ENCODE results near the gene P2RX4. TPM values are rescaled to one million over a fixed set of nuclear protein-coding genes. Genes with fewer than 3 reads are reported as not detected.
"Not testable (repeated sequence)": the region's sequence is repeated elsewhere in the genome, so short reads cannot be mapped to it uniquely, and the experiment has no call there.

Gene P2RX4
- total RNA-seq, 1 experiment from 2014 or later = 17.1 TPM

DNA sequence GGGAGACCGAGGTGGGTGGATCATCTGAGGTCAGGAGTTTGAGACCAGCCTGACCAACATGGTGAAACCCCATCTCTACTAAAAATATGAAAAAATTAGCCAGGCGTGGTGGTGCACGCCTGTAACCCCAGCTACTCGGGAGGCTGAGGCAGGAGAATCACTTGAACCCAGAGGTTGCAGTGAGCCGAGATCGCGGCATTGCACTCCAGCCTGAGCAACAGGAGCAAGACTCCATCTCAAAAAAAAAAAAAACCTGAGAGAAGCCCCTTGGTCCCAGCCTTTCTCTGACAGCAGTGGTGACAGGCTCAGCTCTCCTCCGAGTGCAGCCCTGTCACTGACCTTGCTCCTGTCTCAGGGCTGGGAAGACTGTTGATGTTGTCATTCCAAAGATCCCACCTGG lies 16.9 kb downstream of the P2RX4 start:
- H3K4me2 ChIP-seq (ENCODE audit: low read length) = not testable (repeated sequence)

DNA sequence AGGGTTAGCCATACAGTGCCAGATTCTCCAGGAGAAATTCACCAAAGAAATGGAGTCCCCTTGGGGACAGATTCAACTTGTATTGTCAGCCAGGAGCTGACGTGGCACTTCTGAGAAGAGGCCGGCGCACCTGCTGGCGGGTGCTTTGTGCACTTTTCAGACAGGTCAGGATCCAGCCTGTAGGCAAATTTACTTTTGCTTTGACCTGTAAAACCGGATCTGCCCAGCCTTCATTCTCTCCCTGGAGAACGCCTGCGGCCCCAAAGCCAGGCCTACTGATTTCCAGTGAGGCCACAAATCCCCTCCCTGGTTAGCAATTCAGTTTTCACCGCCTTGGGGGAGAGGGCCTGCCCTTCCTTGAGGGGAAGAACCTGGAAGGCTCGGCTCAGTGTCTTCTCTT lies 17.4 kb downstream of the P2RX4 start:
- no peaks in the 10 kb centered on the region for H3K79me2 ChIP-seq (ENCODE audit: insufficient read depth, low read length)
- CTCF ChIA-PET = no interaction called here
- intact Hi-C loops (cut with micrococcal nuclease) = no loop called here
- peaks cover 13 to 20% of the 10 kb centered on the region in 2 experiments for H3K4me1 ChIP-seq (ENCODE audit: control insufficient read depth in 1 of 2, insufficient read depth in 2 of 2, low read length in 2 of 2)
- RAD21 ChIA-PET (ENCODE audit: low non-redundant PET in 1 of 2, low total read pairs in 2 of 2, uncharacterized antibody in 2 of 2, unreplicated experiment in 2 of 2) = no interaction called here
- POLR2A ChIA-PET = no interaction called here
- no peaks in the 10 kb centered on the region for H4K20me1 ChIP-seq (ENCODE audit: insufficient read depth)
- DNase-seq (ENCODE audit: low read depth, low spot score) (no peak), ATAC-seq (no peak)
- H3K4me2 ChIP-seq (ENCODE audit: low read length) = no peak overlapping the region
- peaks cover 0 to 2% of the 10 kb centered on the region in 2 experiments; a peak in 1 of 4 replicates for H3K36me3 ChIP-seq (ENCODE audit: control insufficient read depth in 1 of 2, insufficient read depth in 2 of 2, low read length in 2 of 2)
- no peak overlapping the region for H3K9ac ChIP-seq (ENCODE audit: low read length)
- H3K27me3 ChIP-seq (ENCODE audit: insufficient read depth, low read length) = no peaks in the 10 kb centered on the region
- BruUV-seq (replicated peaks) = no TSS peak
- H3K9me2 ChIP-seq (ENCODE audit: insufficient read depth) = no peaks in the 10 kb centered on the region
- TF ChIP-seq POLR2AphosphoS5 (IDR thresholded peaks at IDR 0.05; ENCODE audit: low read depth, low read length) = no peak
- no peak for TF ChIP-seq POLR2A (IDR thresholded peaks at IDR 0.05; ENCODE audit: borderline replicate concordance, extremely low read depth, insufficient read depth, insufficient read length)
- no peak for TF ChIP-seq CEBPB (IDR thresholded peaks at IDR 0.05; ENCODE audit: low read depth)
- TF ChIP-seq, protein P1, sequence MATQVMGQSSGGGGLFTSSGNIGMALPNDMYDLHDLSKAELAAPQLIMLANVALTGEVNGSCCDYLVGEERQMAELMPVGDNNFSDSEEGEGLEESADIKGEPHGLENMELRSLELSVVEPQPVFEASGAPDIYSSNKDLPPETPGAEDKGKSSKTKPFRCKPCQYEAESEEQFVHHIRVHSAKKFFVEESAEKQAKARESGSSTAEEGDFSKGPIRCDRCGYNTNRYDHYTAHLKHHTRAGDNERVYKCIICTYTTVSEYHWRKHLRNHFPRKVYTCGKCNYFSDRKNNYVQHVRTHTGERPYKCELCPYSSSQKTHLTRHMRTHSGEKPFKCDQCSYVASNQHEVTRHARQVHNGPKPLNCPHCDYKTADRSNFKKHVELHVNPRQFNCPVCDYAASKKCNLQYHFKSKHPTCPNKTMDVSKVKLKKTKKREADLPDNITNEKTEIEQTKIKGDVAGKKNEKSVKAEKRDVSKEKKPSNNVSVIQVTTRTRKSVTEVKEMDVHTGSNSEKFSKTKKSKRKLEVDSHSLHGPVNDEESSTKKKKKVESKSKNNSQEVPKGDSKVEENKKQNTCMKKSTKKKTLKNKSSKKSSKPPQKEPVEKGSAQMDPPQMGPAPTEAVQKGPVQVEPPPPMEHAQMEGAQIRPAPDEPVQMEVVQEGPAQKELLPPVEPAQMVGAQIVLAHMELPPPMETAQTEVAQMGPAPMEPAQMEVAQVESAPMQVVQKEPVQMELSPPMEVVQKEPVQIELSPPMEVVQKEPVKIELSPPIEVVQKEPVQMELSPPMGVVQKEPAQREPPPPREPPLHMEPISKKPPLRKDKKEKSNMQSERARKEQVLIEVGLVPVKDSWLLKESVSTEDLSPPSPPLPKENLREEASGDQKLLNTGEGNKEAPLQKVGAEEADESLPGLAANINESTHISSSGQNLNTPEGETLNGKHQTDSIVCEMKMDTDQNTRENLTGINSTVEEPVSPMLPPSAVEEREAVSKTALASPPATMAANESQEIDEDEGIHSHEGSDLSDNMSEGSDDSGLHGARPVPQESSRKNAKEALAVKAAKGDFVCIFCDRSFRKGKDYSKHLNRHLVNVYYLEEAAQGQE (IDR thresholded peaks at IDR 0.05; ENCODE audit: low read depth) = no peak
- TF ChIP-seq, protein P2, sequence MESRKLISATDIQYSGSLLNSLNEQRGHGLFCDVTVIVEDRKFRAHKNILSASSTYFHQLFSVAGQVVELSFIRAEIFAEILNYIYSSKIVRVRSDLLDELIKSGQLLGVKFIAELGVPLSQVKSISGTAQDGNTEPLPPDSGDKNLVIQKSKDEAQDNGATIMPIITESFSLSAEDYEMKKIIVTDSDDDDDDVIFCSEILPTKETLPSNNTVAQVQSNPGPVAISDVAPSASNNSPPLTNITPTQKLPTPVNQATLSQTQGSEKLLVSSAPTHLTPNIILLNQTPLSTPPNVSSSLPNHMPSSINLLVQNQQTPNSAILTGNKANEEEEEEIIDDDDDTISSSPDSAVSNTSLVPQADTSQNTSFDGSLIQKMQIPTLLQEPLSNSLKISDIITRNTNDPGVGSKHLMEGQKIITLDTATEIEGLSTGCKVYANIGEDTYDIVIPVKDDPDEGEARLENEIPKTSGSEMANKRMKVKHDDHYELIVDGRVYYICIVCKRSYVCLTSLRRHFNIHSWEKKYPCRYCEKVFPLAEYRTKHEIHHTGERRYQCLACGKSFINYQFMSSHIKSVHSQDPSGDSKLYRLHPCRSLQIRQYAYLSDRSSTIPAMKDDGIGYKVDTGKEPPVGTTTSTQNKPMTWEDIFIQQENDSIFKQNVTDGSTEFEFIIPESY (IDR thresholded peaks at IDR 0.05; ENCODE audit: extremely low read depth, insufficient replicate concordance, low read length) = no peak
- TF ChIP-seq, protein P3, sequence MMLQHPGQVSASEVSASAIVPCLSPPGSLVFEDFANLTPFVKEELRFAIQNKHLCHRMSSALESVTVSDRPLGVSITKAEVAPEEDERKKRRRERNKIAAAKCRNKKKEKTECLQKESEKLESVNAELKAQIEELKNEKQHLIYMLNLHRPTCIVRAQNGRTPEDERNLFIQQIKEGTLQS (IDR thresholded peaks at IDR 0.05) = no peak
- TF ChIP-seq EZH2 (IDR thresholded peaks at IDR 0.05) = no peak
- TF ChIP-seq RAD21 (IDR thresholded peaks at IDR 0.05; ENCODE audit: low read depth) = no peak
- no peak for TF ChIP-seq SP1 (IDR thresholded peaks at IDR 0.05; ENCODE audit: low read depth)
- H3K27ac ChIP-seq (ENCODE audit: low read depth, low read length) = no peak overlapping the region
- no peaks in the 10 kb centered on the region for H3K9me3 ChIP-seq (ENCODE audit: control insufficient read depth in 1 of 2, insufficient read depth in 1 of 2, low read depth in 1 of 2, low read length in 2 of 2)
- no peak overlapping the region for H3K4me3 ChIP-seq (replicated peaks in 1 of 2; ENCODE audit: low read depth in 1 of 2, low read length in 2 of 2)
- no peak overlapping the region for H2AFZ ChIP-seq (ENCODE audit: low read depth, low read length, poor library complexity, severe bottlenecking)

More for the DNA sequence above, 16.9 kb downstream of the P2RX4 start:
- H3K36me3 ChIP-seq (ENCODE audit: control insufficient read depth in 1 of 2, insufficient read depth in 2 of 2, low read length in 2 of 2); H3K79me2 ChIP-seq (ENCODE audit: insufficient read depth, low read length); RAD21 ChIA-PET (ENCODE audit: low non-redundant PET in 1 of 2, low total read pairs in 2 of 2, uncharacterized antibody in 2 of 2, unreplicated experiment in 2 of 2); H3K27me3 ChIP-seq (ENCODE audit: insufficient read depth, low read length); CTCF ChIA-PET; H3K4me3 ChIP-seq (replicated peaks in 1 of 2; ENCODE audit: low read depth in 1 of 2, low read length in 2 of 2); H3K27ac ChIP-seq (ENCODE audit: low read depth, low read length); H3K9me3 ChIP-seq (ENCODE audit: control insufficient read depth in 1 of 2, insufficient read depth in 1 of 2, low read depth in 1 of 2, low read length in 2 of 2); H4K20me1 ChIP-seq (ENCODE audit: insufficient read depth); H2AFZ ChIP-seq (ENCODE audit: low read depth, low read length, poor library complexity, severe bottlenecking); intact Hi-C loops (cut with micrococcal nuclease); DNase-seq (ENCODE audit: low read depth, low spot score); H3K9ac ChIP-seq (ENCODE audit: low read length); ATAC-seq; BruUV-seq (replicated peaks); POLR2A ChIA-PET; H3K9me2 ChIP-seq (ENCODE audit: insufficient read depth): not testable (repeated sequence)
- peaks cover 13 to 20% of the 10 kb centered on the region in 2 experiments for H3K4me1 ChIP-seq (ENCODE audit: control insufficient read depth in 1 of 2, insufficient read depth in 2 of 2, low read length in 2 of 2)

Data from HCT116 (cell line).